SK-N-SH treated with all-trans-retinoic acid at 6 μM for 48 hours (cell line): ENCODE data around the gene DPYSL5.

Source experiments
- ATAC-seq: fragments of 200-7000 bp; cut with Tn5 transposase; 3 replicates; pipeline ENCODE4 v1.9.1; 2020; ENCODE audit warnings: mild to moderate bottlenecking, moderate library complexity
- ARNTL ChIP-seq: fragments of 450-650 bp; formaldehyde crosslinking; IDR thresholded peaks from 2 replicates; pipeline ENCODE4 v1.5.0; 2020; ENCODE audit warnings: low read depth, mild to moderate bottlenecking, moderate library complexity, borderline replicate concordance
- BACH2 ChIP-seq: fragments of 250-450 bp; sonication (Bioruptor Pico); IDR thresholded peaks from 2 replicates; pipeline ENCODE4 v1.9.0; 2021; ENCODE audit warnings: mild to moderate bottlenecking, borderline replicate concordance
- CSDC2 ChIP-seq: fragments of 250-450 bp; sonication (Bioruptor Pico); IDR thresholded peaks from 2 replicates; pipeline ENCODE4 v1.5.0; 2020; ENCODE audit warnings: mild to moderate bottlenecking, moderate library complexity
- ESRRG ChIP-seq: fragments of 250-450 bp; sonication (Bioruptor Pico); IDR thresholded peaks from 2 replicates; pipeline ENCODE4 v1.6.1; 2021; ENCODE audit warnings: mild to moderate bottlenecking
- GLIS3 ChIP-seq: fragments of 250-450 bp; sonication (Bioruptor Pico); IDR thresholded peaks from 2 replicates; pipeline ENCODE4 v1.5.0; 2020; ENCODE audit warnings: mild to moderate bottlenecking, moderate library complexity
- ISL1 ChIP-seq: fragments of 250-450 bp; sonication (Bioruptor Pico); IDR thresholded peaks from 2 replicates; pipeline ENCODE4 v2.1.2; 2022; ENCODE audit warnings: mild to moderate bottlenecking, moderate library complexity
- OSR1 ChIP-seq: fragments of 250-450 bp; sonication (Bioruptor Pico); IDR thresholded peaks from 2 replicates; pipeline ENCODE4 v1.8.0; 2022; ENCODE audit warnings: moderate library complexity, mild to moderate bottlenecking, inconsistent platforms
- POU6F1 ChIP-seq: fragments of 250-450 bp; sonication (Bioruptor Pico); IDR thresholded peaks from 2 replicates; pipeline ENCODE4 v1.8.0; 2021; ENCODE audit warnings: low read depth, mild to moderate bottlenecking, moderate library complexity, borderline replicate concordance
- PPARA ChIP-seq: fragments of 250-450 bp; sonication (Bioruptor Pico); IDR thresholded peaks from 2 replicates; pipeline ENCODE4 v1.5.0; 2020; ENCODE audit warnings: mild to moderate bottlenecking, borderline replicate concordance
- RARB ChIP-seq: fragments of 250-450 bp; sonication (Bioruptor Pico); IDR thresholded peaks from 2 replicates; pipeline ENCODE4 v1.8.0; 2021; ENCODE audit warnings: mild to moderate bottlenecking, moderate library complexity
- SNAI2 ChIP-seq: fragments of 250-450 bp; sonication (Bioruptor Pico); IDR thresholded peaks from 2 replicates; pipeline ENCODE4 v1.5.0; 2020; ENCODE audit warnings: mild to moderate bottlenecking, moderate library complexity
- TCF4 ChIP-seq: fragments of 250-450 bp; sonication (Bioruptor Pico); IDR thresholded peaks from 2 replicates; pipeline ENCODE4 v1.8.0; 2021; ENCODE audit warnings: mild to moderate bottlenecking, moderate library complexity, borderline replicate concordance
- TOX ChIP-seq: fragments of 250-450 bp; sonication (Bioruptor Pico); IDR thresholded peaks from 2 replicates; pipeline ENCODE4 v1.8.0; 2021; ENCODE audit warnings: mild to moderate bottlenecking, moderate library complexity, borderline replicate concordance
- TSHZ2 ChIP-seq: fragments of 250-450 bp; sonication (Bioruptor Pico); IDR thresholded peaks from 2 replicates; pipeline ENCODE4 v1.5.0; 2020; ENCODE audit warnings: mild to moderate bottlenecking, moderate library complexity
- ZC3H10 ChIP-seq: fragments of 250-450 bp; sonication (Bioruptor Pico); IDR thresholded peaks from 2 replicates; pipeline ENCODE4 v1.5.1; 2021; ENCODE audit warnings: mild to moderate bottlenecking, moderate library complexity
- ZFP30 ChIP-seq: fragments of 450-650 bp; formaldehyde crosslinking; IDR thresholded peaks from 2 replicates; pipeline ENCODE4 v1.5.0; 2022; ENCODE audit warnings: mild to moderate bottlenecking, moderate library complexity
- ZNF565 ChIP-seq: fragments of 450-650 bp; formaldehyde crosslinking; conservative IDR thresholded peaks from 2 replicates; pipeline ENCODE4 v1.5.0; 2020; ENCODE audit warnings: low read depth, mild to moderate bottlenecking, moderate library complexity
- ZNF70 ChIP-seq: fragments of 450-650 bp; formaldehyde crosslinking; IDR thresholded peaks from 2 replicates; pipeline ENCODE4 v1.5.0; 2020; ENCODE audit warnings: mild to moderate bottlenecking, moderate library complexity
- ZNF8 ChIP-seq: fragments of 450-650 bp; formaldehyde crosslinking; IDR thresholded peaks from 2 replicates; pipeline ENCODE4 v1.5.0; 2020; ENCODE audit warnings: mild to moderate bottlenecking, moderate library complexity
- TF ChIP-seq, protein P1 (sequence below): fragments of 250-450 bp; sonication (Bioruptor Pico); IDR thresholded peaks from 2 replicates; pipeline ENCODE4 v1.5.1; 2020; ENCODE audit warnings: low read depth, mild to moderate bottlenecking, moderate library complexity
- TF ChIP-seq, protein P2 (sequence below): fragments of 250-450 bp; sonication (Bioruptor Pico); IDR thresholded peaks from 2 replicates; pipeline ENCODE4 v1.8.0; 2020; ENCODE audit warnings: mild to moderate bottlenecking, moderate library complexity, borderline replicate concordance
- TF ChIP-seq, protein P3 (sequence below): fragments of 250-450 bp; sonication (Bioruptor Pico); IDR thresholded peaks from 2 replicates; pipeline ENCODE4 v1.5.1; 2021; ENCODE audit warnings: mild to moderate bottlenecking, moderate library complexity

Gene DPYSL5

GRCh38 chr2:26975102-26975501 lies 127.2 kb downstream of the DPYSL5 start:
- no peak for TF ChIP-seq PPARA
- no peak for TF ChIP-seq CSDC2
- TF ChIP-seq BACH2 (CRISPR knock-in tag), result no peak
- no peak for TF ChIP-seq ZC3H10 (CRISPR knock-in tag)
- TF ChIP-seq SNAI2 (CRISPR knock-in tag), result no peak
- TF ChIP-seq OSR1, result no peak

GRCh38 chr2:26975656-26976055 lies 127.7 kb downstream of the DPYSL5 start:
- no peak for ATAC-seq
- TF ChIP-seq, protein P1, sequence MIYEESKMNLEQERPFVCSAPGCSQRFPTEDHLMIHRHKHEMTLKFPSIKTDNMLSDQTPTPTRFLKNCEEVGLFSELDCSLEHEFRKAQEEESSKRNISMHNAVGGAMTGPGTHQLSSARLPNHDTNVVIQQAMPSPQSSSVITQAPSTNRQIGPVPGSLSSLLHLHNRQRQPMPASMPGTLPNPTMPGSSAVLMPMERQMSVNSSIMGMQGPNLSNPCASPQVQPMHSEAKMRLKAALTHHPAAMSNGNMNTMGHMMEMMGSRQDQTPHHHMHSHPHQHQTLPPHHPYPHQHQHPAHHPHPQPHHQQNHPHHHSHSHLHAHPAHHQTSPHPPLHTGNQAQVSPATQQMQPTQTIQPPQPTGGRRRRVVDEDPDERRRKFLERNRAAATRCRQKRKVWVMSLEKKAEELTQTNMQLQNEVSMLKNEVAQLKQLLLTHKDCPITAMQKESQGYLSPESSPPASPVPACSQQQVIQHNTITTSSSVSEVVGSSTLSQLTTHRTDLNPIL (CRISPR knock-in tag), result no peak

More at GRCh38 chr2:26975102-26975501, 127.2 kb downstream of the DPYSL5 start:
- ATAC-seq, result no peak

- no peak for TF ChIP-seq ZC3H10 (CRISPR knock-in tag)
- TF ChIP-seq ZFP30 (CRISPR knock-in tag), result no peak
- no peak for TF ChIP-seq ARNTL (CRISPR knock-in tag)
- no peak for TF ChIP-seq GLIS3
- TF ChIP-seq ESRRG (CRISPR knock-in tag), result no peak
- TF ChIP-seq ZNF8 (CRISPR knock-in tag), result no peak
- TF ChIP-seq OSR1, result no peak
- no peak for TF ChIP-seq TOX
- TF ChIP-seq, protein P2, sequence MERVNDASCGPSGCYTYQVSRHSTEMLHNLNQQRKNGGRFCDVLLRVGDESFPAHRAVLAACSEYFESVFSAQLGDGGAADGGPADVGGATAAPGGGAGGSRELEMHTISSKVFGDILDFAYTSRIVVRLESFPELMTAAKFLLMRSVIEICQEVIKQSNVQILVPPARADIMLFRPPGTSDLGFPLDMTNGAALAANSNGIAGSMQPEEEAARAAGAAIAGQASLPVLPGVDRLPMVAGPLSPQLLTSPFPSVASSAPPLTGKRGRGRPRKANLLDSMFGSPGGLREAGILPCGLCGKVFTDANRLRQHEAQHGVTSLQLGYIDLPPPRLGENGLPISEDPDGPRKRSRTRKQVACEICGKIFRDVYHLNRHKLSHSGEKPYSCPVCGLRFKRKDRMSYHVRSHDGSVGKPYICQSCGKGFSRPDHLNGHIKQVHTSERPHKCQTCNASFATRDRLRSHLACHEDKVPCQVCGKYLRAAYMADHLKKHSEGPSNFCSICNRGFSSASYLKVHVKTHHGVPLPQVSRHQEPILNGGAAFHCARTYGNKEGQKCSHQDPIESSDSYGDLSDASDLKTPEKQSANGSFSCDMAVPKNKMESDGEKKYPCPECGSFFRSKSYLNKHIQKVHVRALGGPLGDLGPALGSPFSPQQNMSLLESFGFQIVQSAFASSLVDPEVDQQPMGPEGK (CRISPR knock-in tag), result no peak
- TF ChIP-seq ZNF70 (CRISPR knock-in tag), result no peak
- TF ChIP-seq, all 23 proteins: peak for 0
- no peak for ATAC-seq
These were observed 128.3 kb downstream of the DPYSL5 start for GRCh38 chr2:26976237-26976636.

- TF ChIP-seq ZNF565 (no peak), POU6F1 (CRISPR knock-in tag) (no peak), ISL1 (peak; percentile 52)
- no peak for ATAC-seq
These were observed 129.1 kb downstream of the DPYSL5 start for GRCh38 chr2:26977012-26977411.

DNA sequence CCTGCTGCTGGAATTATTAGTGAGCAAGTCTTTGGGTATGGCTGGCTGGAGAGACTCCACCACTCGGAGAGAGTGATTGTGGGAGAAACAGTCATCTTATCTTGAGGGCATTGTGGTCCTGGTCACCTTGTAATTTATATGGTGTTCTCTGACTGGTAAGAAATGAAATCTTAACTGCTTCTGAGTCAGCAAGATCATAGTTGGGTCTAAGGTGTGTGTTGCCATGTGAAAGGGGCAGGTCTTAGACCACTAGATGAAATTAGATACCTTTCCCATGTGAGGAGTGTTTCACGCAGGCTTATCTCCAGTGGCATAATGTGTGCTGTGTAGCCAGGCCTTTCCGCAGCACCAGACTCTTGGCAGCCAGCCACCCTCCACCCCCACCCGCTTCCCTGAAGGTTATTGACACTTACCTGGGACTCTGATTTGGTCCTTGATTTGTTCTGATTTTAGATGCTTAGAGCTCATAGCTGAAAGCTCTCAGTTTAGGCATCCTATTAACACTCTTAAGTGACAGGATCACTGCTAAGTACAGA lies 130.2 kb downstream of the DPYSL5 start:
- no peak for ATAC-seq
- TF ChIP-seq TCF4 (peak; percentile 33; the same call in 1 of the 2 replicates), TOX (no peak)

DNA sequence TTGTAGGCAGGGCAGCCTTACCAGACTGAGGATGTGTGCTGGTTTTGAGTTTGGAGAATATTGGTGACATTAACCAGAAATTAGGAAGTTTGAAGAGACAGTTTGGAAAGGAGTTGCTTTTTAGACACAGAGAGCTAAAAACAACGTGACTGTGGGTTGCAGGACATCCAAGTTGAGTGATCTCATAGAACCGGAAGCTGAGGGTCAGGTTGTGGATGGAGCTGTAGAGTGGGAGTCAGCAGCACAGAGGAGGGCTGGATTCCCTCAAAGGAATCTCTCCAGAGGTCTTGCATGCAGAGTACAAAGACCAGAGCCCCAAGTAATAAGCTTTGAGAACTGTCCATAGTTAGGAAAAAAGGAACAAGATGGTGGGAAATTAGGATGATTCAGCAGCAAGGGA lies 131.8 kb downstream of the DPYSL5 start:
- ATAC-seq, result no peak
- TF ChIP-seq TSHZ2 (CRISPR knock-in tag) (no peak), TOX (no peak), CSDC2 (no peak), ZFP30 (CRISPR knock-in tag) (no peak), ESRRG (CRISPR knock-in tag) (no peak), RARB (CRISPR knock-in tag) (no peak), POU6F1 (CRISPR knock-in tag) (no peak), ZNF565 (no peak), ZNF70 (CRISPR knock-in tag) (no peak), ISL1 (no peak), OSR1 (no peak)
- TF ChIP-seq, protein P3, sequence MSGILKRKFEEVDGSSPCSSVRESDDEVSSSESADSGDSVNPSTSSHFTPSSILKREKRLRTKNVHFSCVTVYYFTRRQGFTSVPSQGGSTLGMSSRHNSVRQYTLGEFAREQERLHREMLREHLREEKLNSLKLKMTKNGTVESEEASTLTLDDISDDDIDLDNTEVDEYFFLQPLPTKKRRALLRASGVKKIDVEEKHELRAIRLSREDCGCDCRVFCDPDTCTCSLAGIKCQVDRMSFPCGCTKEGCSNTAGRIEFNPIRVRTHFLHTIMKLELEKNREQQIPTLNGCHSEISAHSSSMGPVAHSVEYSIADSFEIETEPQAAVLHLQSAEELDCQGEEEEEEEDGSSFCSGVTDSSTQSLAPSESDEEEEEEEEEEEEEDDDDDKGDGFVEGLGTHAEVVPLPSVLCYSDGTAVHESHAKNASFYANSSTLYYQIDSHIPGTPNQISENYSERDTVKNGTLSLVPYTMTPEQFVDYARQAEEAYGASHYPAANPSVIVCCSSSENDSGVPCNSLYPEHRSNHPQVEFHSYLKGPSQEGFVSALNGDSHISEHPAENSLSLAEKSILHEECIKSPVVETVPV, result no peak
- TF ChIP-seq, protein P1 (CRISPR knock-in tag), result no peak
